ENCODE data around the gene FLT3. TPM values are rescaled to one million over a fixed set of nuclear protein-coding genes. Genes with fewer than 3 reads are reported as not detected.

The FLT3 gene
- total RNA-seq, 1 donor from 2014 or later: not detected

DNA sequence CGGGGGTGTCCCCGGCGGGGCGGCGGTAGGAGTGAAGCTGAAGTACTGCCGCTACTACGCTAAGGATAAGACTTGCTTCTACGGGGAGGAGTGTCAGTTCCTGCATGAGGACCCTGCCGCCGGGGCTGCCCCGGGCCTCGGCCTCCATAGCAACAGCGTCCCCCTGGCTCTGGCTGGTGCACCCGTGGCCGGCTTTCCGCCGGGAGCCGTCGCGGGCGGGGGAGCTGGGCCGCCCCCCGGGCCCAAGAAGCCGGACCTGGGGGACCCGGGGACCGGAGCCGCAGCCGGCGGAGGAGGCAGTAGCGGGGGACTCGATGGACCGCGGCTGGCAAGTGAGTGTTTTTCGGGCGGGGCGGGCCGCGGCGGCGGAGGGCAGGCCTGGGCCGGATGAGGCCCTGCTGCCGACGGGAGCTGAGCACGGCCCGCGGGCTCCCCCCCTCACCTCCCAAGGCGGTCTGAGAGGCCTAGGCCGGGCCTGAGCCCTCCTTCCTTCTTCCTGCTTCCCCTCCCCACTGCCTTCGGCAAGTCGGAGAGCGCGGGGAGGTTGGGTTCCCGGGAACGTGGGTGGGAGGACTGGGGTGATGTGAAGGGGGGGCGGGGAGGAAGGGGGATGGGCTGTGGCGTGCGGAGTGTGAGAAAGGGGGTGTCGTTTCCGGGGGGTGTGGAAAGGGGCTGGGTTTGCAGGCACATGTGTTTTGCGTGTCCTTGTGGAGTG is 38.5 kb upstream of the FLT3 start:
- Mint-ChIP-seq H3K4me3 (ENCODE audit: unreplicated experiment) (peak overlapping the region; percentile 94), H3K27me3 (ENCODE audit: unreplicated experiment) (peaks cover 18% of the 10 kb centered on the region), H3K27ac (ENCODE audit: unreplicated experiment) (peak overlapping the region; percentile 96), H3K9me3 (ENCODE audit: unreplicated experiment) (no peaks in the 10 kb centered on the region), H3K36me3 (ENCODE audit: low read depth, unreplicated experiment) (peaks cover 9% of the 10 kb centered on the region), H3K4me1 (ENCODE audit: unreplicated experiment) (peaks cover 36% of the 10 kb centered on the region)
- DNase-seq (ENCODE audit: low spot score): peak; percentile 86
- TF ChIP-seq, protein P1, sequence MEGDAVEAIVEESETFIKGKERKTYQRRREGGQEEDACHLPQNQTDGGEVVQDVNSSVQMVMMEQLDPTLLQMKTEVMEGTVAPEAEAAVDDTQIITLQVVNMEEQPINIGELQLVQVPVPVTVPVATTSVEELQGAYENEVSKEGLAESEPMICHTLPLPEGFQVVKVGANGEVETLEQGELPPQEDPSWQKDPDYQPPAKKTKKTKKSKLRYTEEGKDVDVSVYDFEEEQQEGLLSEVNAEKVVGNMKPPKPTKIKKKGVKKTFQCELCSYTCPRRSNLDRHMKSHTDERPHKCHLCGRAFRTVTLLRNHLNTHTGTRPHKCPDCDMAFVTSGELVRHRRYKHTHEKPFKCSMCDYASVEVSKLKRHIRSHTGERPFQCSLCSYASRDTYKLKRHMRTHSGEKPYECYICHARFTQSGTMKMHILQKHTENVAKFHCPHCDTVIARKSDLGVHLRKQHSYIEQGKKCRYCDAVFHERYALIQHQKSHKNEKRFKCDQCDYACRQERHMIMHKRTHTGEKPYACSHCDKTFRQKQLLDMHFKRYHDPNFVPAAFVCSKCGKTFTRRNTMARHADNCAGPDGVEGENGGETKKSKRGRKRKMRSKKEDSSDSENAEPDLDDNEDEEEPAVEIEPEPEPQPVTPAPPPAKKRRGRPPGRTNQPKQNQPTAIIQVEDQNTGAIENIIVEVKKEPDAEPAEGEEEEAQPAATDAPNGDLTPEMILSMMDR (IDR thresholded peaks at IDR 0.05; ENCODE audit: unreplicated experiment): no peak

DNA sequence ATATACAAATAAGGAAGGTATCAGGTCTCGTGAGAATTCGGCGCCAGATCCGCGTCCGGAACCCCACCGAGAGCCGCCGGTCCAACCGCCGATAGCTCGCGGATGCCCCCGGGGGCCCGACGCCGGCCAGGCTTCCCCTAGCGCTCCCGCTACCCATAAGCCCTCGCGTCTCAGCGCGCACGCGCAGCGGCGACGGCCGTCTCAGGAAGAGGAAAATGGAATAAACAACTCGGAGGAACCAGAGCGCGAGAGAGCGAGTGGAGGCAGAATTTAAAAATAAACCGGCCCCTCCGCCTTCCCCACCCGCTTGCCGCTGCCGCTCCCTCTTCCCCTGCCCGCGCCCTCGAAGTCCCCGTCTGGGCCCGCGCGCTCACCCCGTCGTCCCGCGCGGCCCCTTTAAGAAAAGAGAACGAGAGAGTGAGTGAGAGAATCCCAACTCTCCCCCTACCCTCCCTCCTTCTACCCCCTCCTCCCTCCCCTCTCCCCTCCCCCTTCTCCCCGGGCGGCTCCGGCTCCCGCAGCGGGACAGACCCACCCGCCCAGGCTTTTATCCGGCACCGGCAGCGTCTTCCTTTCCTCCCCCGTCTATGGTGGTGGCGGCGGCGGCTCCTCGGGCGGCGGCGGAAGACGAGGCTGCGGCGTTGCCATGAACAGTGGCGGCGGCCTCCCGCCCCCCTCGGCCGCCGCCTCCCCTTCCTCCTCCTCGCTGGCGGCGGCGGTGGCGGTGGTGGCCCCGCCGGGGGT is 37.8 kb upstream of the FLT3 start, which contains the start of gene PAN3:
Gene PAN3 (plus strand): TSS at position 534 of the 744 bp plus-strand sequence. CDS start 113 bp downstream, at position 647.
- H3K36me3 Mint-ChIP-seq (ENCODE audit: low read depth, unreplicated experiment): peaks cover 9% of the 10 kb centered on the region
- no peaks in the 10 kb centered on the region for H3K9me3 Mint-ChIP-seq (ENCODE audit: unreplicated experiment)
- peak; percentile 93 for DNase-seq (ENCODE audit: low spot score)
- H3K27me3 Mint-ChIP-seq (ENCODE audit: unreplicated experiment): peaks cover 18% of the 10 kb centered on the region
- peaks cover 36% of the 10 kb centered on the region for H3K4me1 Mint-ChIP-seq (ENCODE audit: unreplicated experiment)
- TF ChIP-seq, protein P1 (IDR thresholded peaks at IDR 0.05; ENCODE audit: unreplicated experiment): no peak
- H3K27ac Mint-ChIP-seq (ENCODE audit: unreplicated experiment): peak within 1 kb of the TSS; percentile 98
- H3K4me3 Mint-ChIP-seq (ENCODE audit: unreplicated experiment): peak within 1 kb of the TSS; percentile 98

DNA sequence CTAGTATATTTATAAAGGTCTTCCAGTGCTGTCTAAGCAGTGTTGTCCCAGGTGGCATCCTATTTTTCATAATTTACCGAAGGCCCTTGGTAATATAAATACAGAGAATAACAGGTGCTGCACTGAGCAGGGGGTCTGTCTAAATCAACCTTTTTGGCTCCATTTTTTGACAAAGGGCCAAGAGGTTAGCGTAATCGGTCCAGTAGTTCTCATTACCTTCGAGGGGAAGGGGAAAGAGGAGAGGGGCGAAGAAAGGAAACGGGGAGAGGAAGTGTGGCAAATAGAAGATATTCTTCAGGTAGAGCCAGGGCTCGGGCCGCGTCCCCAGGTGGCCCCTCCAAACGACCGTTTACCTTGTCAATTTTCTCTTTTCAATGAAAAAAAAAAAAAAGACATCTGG is 37.2 kb upstream of the FLT3 start:
- TF ChIP-seq, protein P1 (IDR thresholded peaks at IDR 0.05; ENCODE audit: unreplicated experiment): no peak
- Mint-ChIP-seq H3K9me3 (ENCODE audit: unreplicated experiment) (no peaks in the 10 kb centered on the region), H3K27me3 (ENCODE audit: unreplicated experiment) (peaks cover 18% of the 10 kb centered on the region)

DNA sequence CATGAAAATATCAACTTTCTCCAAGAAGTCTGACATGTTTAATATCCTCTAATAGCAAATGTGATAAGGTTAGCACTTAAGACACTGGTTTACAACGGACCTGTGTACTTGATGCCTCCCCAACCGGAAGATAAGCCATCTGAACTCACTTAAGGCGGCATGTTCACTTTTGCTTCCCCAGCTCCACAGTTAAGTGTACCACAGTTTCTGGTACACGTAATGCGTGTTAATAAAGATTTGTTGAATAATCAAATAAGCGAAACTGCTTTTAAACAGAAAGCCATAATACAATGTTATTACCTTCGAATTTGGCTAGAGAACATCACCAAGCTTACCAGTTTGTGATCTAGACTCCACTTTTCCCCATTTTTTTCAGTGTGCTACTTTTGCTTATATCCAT is 36.5 kb upstream of the FLT3 start:
- H3K27ac Mint-ChIP-seq (ENCODE audit: unreplicated experiment): peak overlapping the region; percentile 98
- TF ChIP-seq, protein P1 (IDR thresholded peaks at IDR 0.05; ENCODE audit: unreplicated experiment): no peak
- peaks cover 18% of the 10 kb centered on the region for H3K27me3 Mint-ChIP-seq (ENCODE audit: unreplicated experiment)
- H3K4me1 Mint-ChIP-seq (ENCODE audit: unreplicated experiment): peaks cover 30% of the 10 kb centered on the region
- DNase-seq (ENCODE audit: low spot score): no peak
- H3K9me3 Mint-ChIP-seq (ENCODE audit: unreplicated experiment): no peaks in the 10 kb centered on the region
- H3K36me3 Mint-ChIP-seq (ENCODE audit: low read depth, unreplicated experiment): peaks cover 9% of the 10 kb centered on the region
- H3K4me3 Mint-ChIP-seq (ENCODE audit: unreplicated experiment): peak overlapping the region; percentile 98

More for the DNA sequence above, 37.2 kb upstream of the FLT3 start:
- Mint-ChIP-seq H3K4me1 (ENCODE audit: unreplicated experiment) (peaks cover 36% of the 10 kb centered on the region), H3K27ac (ENCODE audit: unreplicated experiment) (peak overlapping the region; percentile 98), H3K4me3 (ENCODE audit: unreplicated experiment) (peak overlapping the region; percentile 98), H3K36me3 (ENCODE audit: low read depth, unreplicated experiment) (peaks cover 9% of the 10 kb centered on the region)
- DNase-seq (ENCODE audit: low spot score): no peak

DNA sequence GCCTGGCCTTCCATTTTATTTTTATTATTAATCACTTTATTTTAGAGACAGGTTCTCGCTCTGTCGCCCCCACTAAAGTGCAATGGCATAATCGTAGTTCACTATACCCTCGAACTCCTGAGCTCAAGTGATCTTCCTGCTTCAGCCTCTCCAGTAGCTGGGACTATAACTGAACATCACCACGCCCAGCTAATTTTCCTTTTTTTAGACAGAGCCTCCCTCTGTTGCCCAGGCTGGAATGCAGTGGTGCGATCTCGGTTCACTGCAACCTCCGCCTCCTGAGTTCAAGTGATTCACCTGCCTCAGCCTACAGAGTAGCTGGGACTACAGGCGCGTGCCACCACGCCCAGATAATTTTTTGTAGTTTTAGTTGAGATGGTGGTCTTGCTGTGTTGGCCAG is 31.3 kb upstream of the FLT3 start:
- Mint-ChIP-seq H3K4me3 (ENCODE audit: unreplicated experiment) (no peak overlapping the region), H3K36me3 (ENCODE audit: low read depth, unreplicated experiment) (no peaks in the 10 kb centered on the region), H3K27me3 (ENCODE audit: unreplicated experiment) (no peaks in the 10 kb centered on the region), H3K27ac (ENCODE audit: unreplicated experiment) (no peak overlapping the region), H3K9me3 (ENCODE audit: unreplicated experiment) (no peaks in the 10 kb centered on the region), H3K4me1 (ENCODE audit: unreplicated experiment) (peaks cover 3% of the 10 kb centered on the region)
- no peak for DNase-seq (ENCODE audit: low spot score)
- TF ChIP-seq, protein P1 (IDR thresholded peaks at IDR 0.05; ENCODE audit: unreplicated experiment): no peak

Data from endothelial cell (in vitro differentiated cells).